BJ (cell line): ENCODE data around the gene PANK2. TPM values are rescaled to one million over a fixed set of nuclear protein-coding genes. Genes with fewer than 3 reads are reported as not detected.

ENCODE experiments used
- CTCF ChIA-PET: fragments of 350-600 bp; formaldehyde crosslinking; extraction: SDS; loops from one replicate; lab custom pipeline; 2021; ENCODE audit warnings: antibody characterized with exemption, inconsistent platforms; lab: Yijun Ruan, JAX
- POLR2A ChIA-PET: fragments of 300-600 bp; sonication (Branson Sonifier 250); formaldehyde crosslinking; extraction: SDS; loops from one replicate; lab custom pipeline; 2021; ENCODE audit warnings: antibody characterized with exemption; lab: Charles Lee
- DNase-seq: peaks from one replicate; pipeline ENCODE4 v3.0.0-alpha.2; 2011; ENCODE audit warnings: low read depth
- H3K27me3 ChIP-seq: 2 replicates; pipeline ENCODE4 v1.6.0; 2011; ENCODE audit warnings: low read length; ENCODE audit not compliant: control insufficient read depth, insufficient read depth
- H3K36me3 ChIP-seq: 2 replicates; pipeline ENCODE4 v1.5.1; 2011; ENCODE audit warnings: low read length; ENCODE audit not compliant: control insufficient read depth, insufficient read depth
- H3K4me3 ChIP-seq: 2 replicates; pipeline ENCODE4 v1.5.1; 2011; ENCODE audit warnings: low read depth, mild to moderate bottlenecking, control low read depth, low read length
- polyA plus RNA-seq: library from polyadenylated mRNA; depleted of rRNA; stranded (reverse); fragments of >200 nt; gene quantifications from 2 replicates; pipeline ENCODE4 v1.2.3, GENCODE V29; 2011
- TF ChIP-seq, protein P1 (sequence below): IDR thresholded peaks from 2 replicates; pipeline ENCODE4 v1.5.1; 2011; ENCODE audit warnings: low read depth, mild to moderate bottlenecking, control low read depth, inconsistent platforms, low read length, moderate library complexity; ENCODE audit not compliant: insufficient read depth

Gene PANK2
- polyA plus RNA-seq, 1 experiment: 12.5 TPM

DNA sequence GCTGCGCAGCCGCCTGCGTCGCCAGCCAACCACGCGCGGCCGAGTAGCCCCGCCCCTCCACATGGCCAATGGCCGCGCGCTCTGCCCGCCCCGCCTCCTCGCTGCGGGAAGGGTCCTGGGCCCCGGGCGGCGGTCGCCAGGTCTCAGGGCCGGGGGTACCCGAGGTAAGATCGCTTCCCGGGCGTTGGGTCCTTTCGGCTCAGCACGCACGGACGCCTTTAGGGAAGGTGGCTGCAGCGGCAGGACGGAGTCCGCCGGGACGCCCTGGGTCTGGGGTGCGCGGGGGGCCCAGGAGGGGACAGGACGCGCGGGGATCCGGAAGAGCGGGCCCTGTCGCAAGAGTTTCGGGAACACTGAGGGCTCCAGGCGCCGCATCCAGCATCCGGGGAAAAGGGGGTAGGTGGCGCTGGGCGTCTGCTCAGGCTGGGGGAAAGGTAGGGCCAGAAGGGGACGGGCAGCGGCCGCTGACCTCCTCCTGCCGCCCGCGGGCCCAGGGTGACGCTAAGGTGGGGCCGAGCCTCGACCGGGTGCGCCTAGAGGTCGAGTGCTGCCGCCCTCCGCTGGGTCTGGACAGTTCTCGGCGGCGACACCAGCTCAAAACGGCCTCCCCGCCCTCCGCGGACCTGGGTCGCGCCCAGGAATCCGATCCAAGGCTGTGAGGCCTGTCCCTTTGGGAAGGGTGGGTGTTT lies 42.3 kb upstream of the PANK2 start, which contains the start of gene MAVS:
Gene MAVS, plus strand, starts transcription at position 95 of the 689 bp plus-strand sequence. CDS start 7,791 bp downstream, outside the sequence.
- POLR2A ChIA-PET: no interaction called here
- CTCF ChIA-PET: interaction anchor here (0.7 kb wide), 1 partner anchor 29 kb away, joined by 3 read pairs; no protein-coding TSS in a partner anchor
- TF ChIP-seq, protein P1, sequence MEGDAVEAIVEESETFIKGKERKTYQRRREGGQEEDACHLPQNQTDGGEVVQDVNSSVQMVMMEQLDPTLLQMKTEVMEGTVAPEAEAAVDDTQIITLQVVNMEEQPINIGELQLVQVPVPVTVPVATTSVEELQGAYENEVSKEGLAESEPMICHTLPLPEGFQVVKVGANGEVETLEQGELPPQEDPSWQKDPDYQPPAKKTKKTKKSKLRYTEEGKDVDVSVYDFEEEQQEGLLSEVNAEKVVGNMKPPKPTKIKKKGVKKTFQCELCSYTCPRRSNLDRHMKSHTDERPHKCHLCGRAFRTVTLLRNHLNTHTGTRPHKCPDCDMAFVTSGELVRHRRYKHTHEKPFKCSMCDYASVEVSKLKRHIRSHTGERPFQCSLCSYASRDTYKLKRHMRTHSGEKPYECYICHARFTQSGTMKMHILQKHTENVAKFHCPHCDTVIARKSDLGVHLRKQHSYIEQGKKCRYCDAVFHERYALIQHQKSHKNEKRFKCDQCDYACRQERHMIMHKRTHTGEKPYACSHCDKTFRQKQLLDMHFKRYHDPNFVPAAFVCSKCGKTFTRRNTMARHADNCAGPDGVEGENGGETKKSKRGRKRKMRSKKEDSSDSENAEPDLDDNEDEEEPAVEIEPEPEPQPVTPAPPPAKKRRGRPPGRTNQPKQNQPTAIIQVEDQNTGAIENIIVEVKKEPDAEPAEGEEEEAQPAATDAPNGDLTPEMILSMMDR: no peak
- peak within 1 kb of the TSS; percentile 73 for H3K4me3 ChIP-seq
- no peak for DNase-seq
- H3K36me3 ChIP-seq: peaks cover 1% of the 10 kb centered on the region
- H3K27me3 ChIP-seq: no peaks in the 10 kb centered on the region

- TF ChIP-seq, protein P1: no peak
- no peak for DNase-seq
- no peaks in the 10 kb centered on the region for H3K27me3 ChIP-seq
- H3K36me3 ChIP-seq: peaks cover 1% of the 10 kb centered on the region
- H3K4me3 ChIP-seq: peak overlapping the region; percentile 73
- CTCF ChIA-PET: interaction anchor here (0.6 to 0.7 kb wide), 2 partner anchors 29 to 225 kb away, joined by 3 read pairs; no protein-coding TSS in a partner anchor
- POLR2A ChIA-PET: no interaction called here
Observed at GRCh38 chr20:3847429-3847940, 41.7 kb upstream of the PANK2 start.

DNA sequence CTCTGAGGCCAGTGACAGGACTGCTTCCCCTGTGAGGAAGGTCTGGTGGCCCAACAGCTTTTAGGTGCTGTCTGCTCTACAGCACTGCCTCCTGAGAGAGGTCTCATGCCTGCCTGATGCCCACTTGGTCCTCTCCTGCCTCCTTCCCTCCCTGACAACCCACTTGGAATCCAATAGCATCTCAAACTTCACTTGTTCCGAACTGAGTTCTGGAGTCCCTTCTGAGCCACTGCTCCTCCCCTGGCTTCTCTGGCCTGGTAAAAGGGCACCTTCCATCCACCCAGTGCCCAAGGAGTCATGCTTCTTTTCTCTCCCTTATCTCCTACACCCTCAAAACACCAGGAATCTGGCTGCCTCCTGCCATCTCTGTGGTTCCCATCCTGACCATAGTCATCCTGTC lies 40.6 kb upstream of the PANK2 start:
- ChIA-PET POLR2A (no interaction called here), CTCF (no interaction called here)
- DNase-seq: no peak
- no peaks in the 10 kb centered on the region for H3K27me3 ChIP-seq
- no peak overlapping the region for H3K4me3 ChIP-seq
- peaks cover 3% of the 10 kb centered on the region for H3K36me3 ChIP-seq
- TF ChIP-seq, protein P1: no peak

DNA sequence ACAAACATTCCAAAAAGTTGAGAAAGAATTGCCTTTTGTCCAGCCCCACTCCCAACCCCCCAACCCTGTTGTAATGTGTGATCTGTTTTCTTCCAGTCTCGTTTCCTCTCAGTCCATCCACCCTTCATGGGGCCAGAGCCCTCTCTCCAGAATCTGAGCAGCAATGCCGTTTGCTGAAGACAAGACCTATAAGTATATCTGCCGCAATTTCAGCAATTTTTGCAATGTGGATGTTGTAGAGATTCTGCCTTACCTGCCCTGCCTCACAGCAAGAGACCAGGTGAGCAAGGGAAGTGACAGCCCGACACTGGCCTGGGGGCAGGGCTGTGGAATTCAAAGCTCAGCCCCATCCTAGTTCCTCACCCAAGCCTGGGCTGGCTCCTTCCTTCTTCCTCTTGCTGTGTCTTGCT lies 34.7 kb upstream of the PANK2 start:
- ChIA-PET CTCF (interaction anchor here (0.6 to 2.8 kb wide), 17 partner anchors 10 to 216 kb away, joined by 3 to 21 read pairs (median 5); partner anchors contain the start of genes ADISSP, AP5S1, CENPB and SPEF1), POLR2A (no interaction called here)
- TF ChIP-seq, protein P1: no peak
- no peak overlapping the region for H3K4me3 ChIP-seq
- H3K36me3 ChIP-seq: peaks cover 19% of the 10 kb centered on the region
- DNase-seq: no peak
- H3K27me3 ChIP-seq: no peaks in the 10 kb centered on the region

GRCh38 chr20:3857405-3857804 lies 31.8 kb upstream of the PANK2 start:
- DNase-seq: no peak
- H3K27me3 ChIP-seq: no peaks in the 10 kb centered on the region
- TF ChIP-seq, protein P1: no peak
- no peak overlapping the region for H3K4me3 ChIP-seq
- ChIA-PET POLR2A (no interaction called here), CTCF (interaction anchor here (1.4 to 2.0 kb wide), 4 partner anchors 9 to 104 kb away, joined by 4 read pairs; no protein-coding TSS in a partner anchor)
- peaks cover 34% of the 10 kb centered on the region for H3K36me3 ChIP-seq
